ENCODE measurements around the gene TNFSF18.

DNA sequence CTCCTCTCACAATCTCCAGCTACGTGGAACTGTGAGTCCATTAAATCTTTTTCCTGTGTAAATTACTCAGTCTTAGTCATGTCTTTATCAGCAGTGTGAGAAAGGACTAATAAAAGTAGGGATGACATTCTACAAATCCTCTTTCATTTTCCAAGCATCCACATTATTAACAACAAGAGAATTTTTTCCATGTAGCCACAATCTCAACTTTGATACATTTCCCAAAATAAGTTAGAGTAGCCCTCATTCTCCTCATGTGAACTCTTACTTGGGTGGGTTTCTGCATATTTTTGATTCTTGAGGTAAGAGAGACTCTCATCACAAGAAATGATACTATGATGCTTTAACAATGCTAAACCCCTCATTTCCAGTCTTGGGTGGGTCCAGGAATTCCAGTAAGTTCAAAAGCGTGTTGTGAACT lies 52.8 kb downstream of the TNFSF18 start:
- TF ChIP-seq CTCF (IDR thresholded peaks at IDR 0.05) (no peak), POLR2A (IDR thresholded peaks at IDR 0.05) (no peak), POLR2AphosphoS5 (IDR thresholded peaks at IDR 0.05; ENCODE audit: insufficient read depth in 1 of 2, low read depth in 1 of 2) (no peak)
